ENCODE measurements around the gene RNASEH2A. TPM values are rescaled to one million over a fixed set of nuclear protein-coding genes. Genes with fewer than 3 reads are reported as not detected.

The RNASEH2A gene
- total RNA-seq, 1 experiment from 2014 or later, result 79.5 TPM

GRCh38 chr19:12785431-12786031 lies 20.9 kb upstream of the RNASEH2A start:
- no peak overlapping the region for H2AK5ac ChIP-seq (ENCODE audit: insufficient read length, low read length)
- WGBS (ENCODE audit: extremely low coverage, insufficient read length, low lambda C conversion rate), result no CpG with 5 or more reads among the region's 4 CpGs
- H3K9me3 Mint-ChIP-seq, result no peaks in the 10 kb centered on the region
- H3K9ac ChIP-seq (ENCODE audit: extremely low read depth, insufficient read length, low read length), result no peak overlapping the region
- no peak overlapping the region; the same call in 1 of the 2 replicates for H3K14ac ChIP-seq (ENCODE audit: insufficient read depth, low read length)
- no peak overlapping the region for H3K4me3 Mint-ChIP-seq
- peaks cover 6% of the 10 kb centered on the region for H3K4me1 ChIP-seq (ENCODE audit: insufficient read depth, low read length)
- H2BK5ac ChIP-seq (ENCODE audit: insufficient read length, low read length), result no peak overlapping the region
- no peak overlapping the region for H3K27ac ChIP-seq (ENCODE audit: insufficient read length, low read depth, low read length)
- H2BK15ac ChIP-seq (ENCODE audit: low read depth, low read length), result no peak overlapping the region
- no peak overlapping the region for H4K91ac ChIP-seq (ENCODE audit: insufficient read length, low read depth, low read length)
- no peaks in the 10 kb centered on the region for H3K27me3 ChIP-seq (ENCODE audit: insufficient read depth, low read length)
- H2BK120ac ChIP-seq (ENCODE audit: low read depth, low read length, poor library complexity, severe bottlenecking), result no peak overlapping the region
- H3K79me2 ChIP-seq (ENCODE audit: insufficient read depth, low read length), result no peaks in the 10 kb centered on the region
- DNase-seq, result no peak
- no peak overlapping the region for H2AFZ ChIP-seq (ENCODE audit: low read length)
- peaks cover 19% of the 10 kb centered on the region for H3K23me2 ChIP-seq (ENCODE audit: insufficient read length, low read depth, low read length, poor library complexity, severe bottlenecking)
- peaks cover 23 to 27% of the 10 kb centered on the region in 2 experiments for H3K4me1 Mint-ChIP-seq
- H3K36me3 Mint-ChIP-seq (ENCODE audit: insufficient read depth in 1 of 3, low read depth in 3 of 3), result no peaks in the 10 kb centered on the region
- TF ChIP-seq CTCF (conservative IDR thresholded peaks at IDR 0.05), result no peak
- H3K23ac ChIP-seq (ENCODE audit: insufficient read length, low read depth, low read length), result no peak overlapping the region
- no peaks in the 10 kb centered on the region for H4K20me1 ChIP-seq (ENCODE audit: control insufficient read depth, insufficient read depth, insufficient read length)
- H3K27ac Mint-ChIP-seq, result no peak overlapping the region
- H3K27me3 Mint-ChIP-seq (ENCODE audit: low read depth), result peaks cover 3% of the 10 kb centered on the region
- H3T11ph ChIP-seq (ENCODE audit: low read length), result no peak overlapping the region
- H4K5ac ChIP-seq (ENCODE audit: insufficient read length, low read depth, low read length), result no peak overlapping the region
- no peak overlapping the region for H3K56ac ChIP-seq (ENCODE audit: insufficient read length, low read depth, low read length)
- H4K8ac ChIP-seq (replicated peaks; ENCODE audit: insufficient read length, low read depth, low read length), result no peak overlapping the region
- H2BK12ac ChIP-seq (ENCODE audit: insufficient read length, low read depth, low read length), result no peak overlapping the region
- H3K18ac ChIP-seq (ENCODE audit: insufficient read length, low read depth, low read length), result no peak overlapping the region
- H3K4me2 ChIP-seq (ENCODE audit: insufficient read depth, insufficient read length, low read length), result no peak overlapping the region
- no peaks in the 10 kb centered on the region for H3K9me3 ChIP-seq (ENCODE audit: control insufficient read depth, low read depth, low read length)
- H3K79me1 ChIP-seq (ENCODE audit: insufficient read depth, low read depth, low read length, poor library complexity, severe bottlenecking), result no peaks in the 10 kb centered on the region
- H3K4ac ChIP-seq (ENCODE audit: low read depth, low read length), result no peak overlapping the region
- no peak overlapping the region for H2BK20ac ChIP-seq (ENCODE audit: low read depth, low read length, poor library complexity, severe bottlenecking)
